ENCODE measurements around the gene SLC44A4.
A peak's percentile ranks its signal among the peaks of the same experiment; 100 is the strongest.
"Not testable (repeated sequence)": the region's sequence is repeated elsewhere in the genome, so short reads cannot be mapped to it uniquely, and the experiment has no call there.

SLC44A4 gene

DNA sequence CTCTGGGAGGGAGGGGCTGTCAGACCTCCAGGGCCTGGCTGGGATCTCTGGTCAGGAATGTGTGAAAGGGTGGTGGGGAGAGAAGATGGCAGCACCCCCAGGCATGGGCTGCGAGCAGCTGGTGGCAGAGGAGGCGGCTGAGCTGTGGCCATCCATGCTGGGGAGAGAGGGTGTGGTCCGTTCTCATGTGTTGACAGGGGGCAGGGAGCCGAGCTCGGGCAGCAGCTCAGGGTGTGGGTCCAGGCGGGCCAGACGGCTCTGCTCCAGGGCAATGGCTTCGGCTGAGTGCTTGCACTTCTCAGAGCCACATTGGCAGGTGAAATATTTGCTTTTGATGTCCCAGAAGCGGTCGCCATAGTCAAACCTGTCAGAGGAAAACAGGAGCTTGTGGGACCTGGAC, 1.1 kb upstream of the SLC44A4 start:
- DNase-seq (ENCODE audit: low read depth in 3 of 3), result no peak

DNA sequence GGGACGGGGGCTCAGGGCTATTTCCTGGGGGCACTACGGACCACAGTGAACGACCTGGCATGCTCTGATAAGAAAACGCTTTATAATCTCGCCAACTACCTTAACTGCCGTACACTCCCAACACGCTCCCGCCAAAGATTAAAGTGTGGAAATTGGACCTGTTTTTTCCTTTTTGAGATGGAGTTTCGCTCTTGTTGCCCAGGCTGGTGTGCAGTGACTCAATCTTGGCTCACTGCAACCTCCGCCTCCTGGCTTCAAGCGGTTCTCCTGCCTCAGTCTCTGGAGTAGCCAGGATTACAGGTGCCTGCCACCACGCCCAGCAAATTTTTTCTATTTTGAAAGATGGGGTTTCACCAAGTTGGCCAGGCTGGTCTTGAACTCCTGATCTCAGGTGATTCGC, 346 bp upstream of the SLC44A4 start:
- no peak for DNase-seq (ENCODE audit: low read depth in 3 of 3)

DNA sequence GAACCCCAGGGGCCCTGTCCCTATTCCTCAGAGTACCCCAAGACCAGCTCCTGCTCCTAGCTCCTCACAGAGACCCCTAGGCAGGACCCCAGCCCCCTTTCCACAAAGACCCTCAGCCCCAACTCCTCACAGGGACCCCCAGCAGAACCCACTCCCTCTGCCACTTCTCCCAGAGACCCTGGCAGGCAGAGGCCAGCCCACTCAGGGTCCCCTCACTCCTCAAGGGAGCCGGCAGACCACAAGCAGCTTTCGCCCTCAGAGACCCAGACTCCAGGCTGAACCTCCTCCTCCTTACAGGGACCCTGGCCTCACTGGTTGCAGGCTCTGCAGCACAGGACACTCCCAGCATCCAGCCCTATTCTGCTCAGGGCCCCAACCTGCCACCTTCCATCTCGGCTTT, 575 bp downstream of the SLC44A4 start:
- DNase-seq (ENCODE audit: low read depth in 3 of 3), result no peak

DNA sequence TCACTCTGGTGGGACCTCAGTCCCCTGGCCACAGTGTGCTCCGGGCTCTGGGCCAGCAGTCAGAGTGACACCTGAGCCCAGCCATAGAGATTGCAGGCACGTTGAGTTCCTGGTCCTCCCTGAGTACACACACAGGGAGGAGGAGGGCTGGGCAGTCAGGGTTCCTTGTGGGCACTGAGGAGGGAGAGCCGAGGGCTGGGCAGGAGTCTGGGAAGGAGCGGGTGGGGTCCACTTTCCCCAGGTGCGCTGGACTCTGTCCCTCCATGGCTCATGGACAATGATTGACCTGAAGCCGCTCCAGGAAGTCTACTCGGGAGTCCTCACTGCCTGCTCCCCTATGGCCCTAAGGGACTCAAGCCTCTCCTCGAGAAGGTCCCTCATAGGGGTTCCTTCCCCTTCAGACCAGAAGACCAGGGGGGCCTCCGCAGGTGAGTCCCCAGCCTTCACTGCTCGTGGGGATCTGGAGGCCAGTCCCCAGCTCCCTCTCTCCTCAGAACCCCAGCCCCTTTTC, 1.1 kb downstream of the SLC44A4 start:
- no peak for DNase-seq (ENCODE audit: low read depth in 3 of 3)

DNA sequence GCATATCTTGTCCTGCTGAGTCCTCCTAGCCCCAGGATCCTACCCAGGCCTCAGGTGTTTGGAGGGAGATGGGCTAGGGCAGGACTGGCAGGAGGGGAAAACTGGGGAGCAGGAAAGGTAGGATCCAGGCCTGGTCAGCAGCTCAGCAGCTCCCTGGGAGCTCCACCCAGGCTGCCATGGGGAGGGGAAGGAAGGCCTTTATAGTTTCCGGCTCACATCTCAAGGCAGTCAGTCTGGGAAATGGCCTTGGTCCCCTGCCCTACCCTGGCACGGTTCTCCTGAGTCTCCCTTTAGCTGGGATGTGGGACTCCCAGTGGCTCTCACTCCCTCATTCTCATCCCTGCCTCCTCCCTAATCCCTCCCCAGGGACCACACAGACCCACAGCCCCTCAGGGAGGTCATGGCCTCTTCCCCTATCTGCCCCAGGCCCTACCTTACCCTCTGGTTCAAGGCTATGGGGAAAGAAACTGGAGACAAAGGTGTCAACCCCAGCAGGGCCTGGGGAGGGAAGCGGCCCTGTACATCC, 1.6 kb downstream of the SLC44A4 start:
- no peak for DNase-seq (ENCODE audit: low read depth in 3 of 3)

DNA sequence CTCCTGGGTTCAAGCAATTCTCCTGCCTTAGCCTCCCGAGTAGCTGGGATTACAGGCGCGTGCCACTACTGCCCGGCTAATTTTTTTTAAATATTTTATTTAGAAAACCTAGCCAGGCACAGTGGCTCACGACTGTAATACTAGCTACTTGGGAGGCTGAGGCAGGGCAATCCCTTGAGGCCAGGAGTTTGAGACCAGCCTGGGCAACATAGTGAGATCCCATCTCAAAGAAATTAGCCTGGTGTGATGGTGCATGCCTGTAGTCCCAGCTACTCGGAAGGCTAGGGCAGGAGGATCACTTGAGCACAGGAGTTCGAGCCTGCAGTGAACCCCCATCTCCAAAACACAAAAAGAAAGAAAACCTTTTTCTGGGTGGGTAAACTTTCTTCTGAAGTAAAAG, 2.4 kb downstream of the SLC44A4 start:
- DNase-seq (ENCODE audit: low read depth in 3 of 3), result no peak

DNA sequence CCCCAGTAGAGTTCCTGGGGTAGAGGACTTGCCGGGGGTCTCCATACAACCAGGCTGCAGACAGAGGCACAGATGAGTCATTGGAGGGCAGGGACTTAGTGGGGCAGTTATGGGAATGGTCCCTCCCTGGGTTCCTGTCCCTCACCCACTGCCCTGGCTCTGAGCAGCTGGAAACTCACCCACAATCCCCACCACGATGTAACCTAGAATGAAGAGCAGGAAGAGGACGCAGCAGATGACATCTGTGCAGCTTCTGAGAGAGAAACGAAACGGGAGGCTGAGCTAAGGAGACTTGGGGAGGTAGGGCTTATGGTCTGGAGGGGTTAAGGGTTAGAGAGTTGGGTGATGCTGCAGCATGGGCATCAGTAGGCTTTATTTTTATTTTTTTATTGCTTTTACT, 2.9 kb downstream of the SLC44A4 start:
- no peak for DNase-seq (ENCODE audit: low read depth in 3 of 3)

DNA sequence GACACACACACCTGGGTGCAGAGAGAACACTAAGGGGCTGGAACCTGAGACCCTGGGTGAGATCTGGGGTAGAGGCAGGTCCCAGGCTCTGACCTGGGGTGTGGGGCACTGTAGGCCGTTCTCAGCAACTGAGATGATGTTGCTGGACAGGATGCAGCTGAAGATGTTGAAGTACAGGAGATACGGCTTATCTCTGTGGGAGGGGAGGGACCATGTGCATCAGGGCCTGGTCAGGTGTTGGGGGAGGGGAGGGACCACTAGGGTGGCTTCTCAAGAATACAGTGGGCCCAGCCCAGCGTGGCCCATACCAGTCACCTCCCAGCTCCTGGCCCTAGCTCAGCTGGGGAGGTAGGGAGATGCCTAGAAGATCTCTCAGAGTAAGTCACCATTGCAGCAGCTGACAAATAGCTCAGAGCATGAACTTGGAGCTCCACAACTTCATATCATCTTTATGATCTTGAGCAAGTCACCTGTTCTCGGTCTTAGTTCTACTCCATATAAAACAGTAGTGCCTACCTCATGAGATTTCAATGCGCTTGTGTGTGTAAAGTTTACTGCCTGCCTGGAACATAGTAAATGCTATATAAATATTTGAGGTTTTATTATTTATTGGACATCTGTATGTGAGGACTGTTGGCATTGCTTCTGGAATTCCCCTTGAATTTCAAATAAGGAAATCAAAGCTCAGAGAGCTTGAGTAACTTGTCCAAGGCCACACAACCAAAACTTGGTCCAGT, 3.8 kb downstream of the SLC44A4 start:
- DNase-seq (ENCODE audit: low read depth in 3 of 3), result no peak

DNA sequence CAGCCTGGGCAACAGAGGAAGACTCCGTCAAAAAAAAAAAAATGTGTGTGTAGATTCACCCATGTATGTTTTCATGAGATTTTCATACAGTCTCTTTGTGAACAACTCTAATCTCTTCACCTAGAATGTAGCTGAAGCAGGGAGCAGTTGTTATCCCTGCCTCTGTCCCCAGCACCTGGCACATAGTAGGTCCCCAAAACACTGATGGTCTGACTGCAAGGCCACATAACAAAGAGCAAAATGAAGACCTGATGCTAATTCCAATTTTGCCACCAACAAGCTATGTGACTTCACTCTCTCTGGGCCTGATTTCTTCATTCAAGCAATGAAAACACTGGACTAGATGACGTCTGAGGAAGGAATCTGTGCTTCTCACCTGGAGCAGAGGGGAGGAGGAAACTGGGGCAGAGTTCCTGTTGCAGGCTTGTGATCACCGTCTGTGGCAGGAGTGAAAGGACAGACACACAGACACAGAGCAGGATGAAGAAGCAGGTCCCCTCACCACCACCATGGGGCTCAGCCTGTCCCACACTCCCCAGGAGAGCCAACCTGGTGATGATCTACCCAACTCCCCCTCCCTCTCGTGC, 4.6 kb downstream of the SLC44A4 start:
- DNase-seq (ENCODE audit: low read depth in 3 of 3), result no peak

DNA sequence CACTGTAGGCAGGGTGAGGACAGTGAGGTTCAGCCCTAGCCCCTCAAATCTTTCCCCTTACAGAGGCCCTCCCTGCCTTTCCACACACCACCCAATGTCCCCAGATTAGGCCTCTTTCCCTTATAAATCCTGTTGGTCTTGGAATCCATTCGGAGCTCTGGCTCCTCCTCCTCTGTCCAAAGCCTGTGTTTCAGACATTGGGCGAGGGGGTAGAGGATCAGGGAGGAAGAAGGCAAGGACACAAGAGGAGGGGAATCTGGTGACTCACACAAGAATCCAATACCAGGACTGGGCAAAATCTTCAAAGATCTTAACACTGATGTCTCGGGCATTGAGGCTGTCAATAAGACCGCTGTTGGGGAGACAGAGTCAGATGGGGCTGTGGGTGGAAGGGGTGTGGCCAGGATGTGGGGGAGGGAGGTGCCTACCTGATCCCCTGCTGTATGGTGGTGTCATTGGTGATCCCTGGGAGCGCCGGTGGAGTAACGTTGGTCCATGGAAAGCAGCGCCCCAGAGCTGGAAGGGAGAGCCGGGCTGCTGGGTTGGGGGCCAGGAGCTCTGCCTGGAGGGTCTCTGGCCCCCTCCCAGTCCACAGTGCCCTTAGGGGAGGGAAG, 7.6 kb downstream of the SLC44A4 start:
- no peak for DNase-seq (ENCODE audit: low read depth in 3 of 3)

DNA sequence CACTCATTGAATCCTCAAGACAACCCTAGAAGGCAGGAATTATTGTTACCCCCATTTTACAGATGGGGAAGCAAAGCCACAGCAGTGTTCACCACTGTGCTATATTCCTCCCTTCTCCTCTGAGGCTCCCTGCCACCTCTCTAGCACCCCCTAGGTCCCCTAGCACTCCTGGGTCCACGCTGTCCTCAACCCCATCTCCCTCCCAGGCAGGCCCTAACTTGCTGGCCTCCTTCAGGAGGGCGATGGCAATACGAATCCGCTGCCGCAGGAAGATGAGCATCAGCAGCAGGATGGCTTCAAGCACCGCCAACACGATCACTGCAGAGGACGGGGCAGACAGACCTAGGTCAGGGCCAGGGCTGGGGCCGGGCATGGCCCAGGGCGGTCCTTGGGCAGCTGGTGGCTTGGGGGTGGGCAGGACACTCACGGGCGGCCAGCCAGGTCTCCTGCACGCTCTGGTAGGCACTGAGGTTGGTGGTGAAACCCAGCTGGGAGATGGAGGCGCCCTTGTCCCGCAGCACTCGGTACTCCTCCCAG, 8.3 kb downstream of the SLC44A4 start:
- no peak for DNase-seq (ENCODE audit: low read depth in 3 of 3)

DNA sequence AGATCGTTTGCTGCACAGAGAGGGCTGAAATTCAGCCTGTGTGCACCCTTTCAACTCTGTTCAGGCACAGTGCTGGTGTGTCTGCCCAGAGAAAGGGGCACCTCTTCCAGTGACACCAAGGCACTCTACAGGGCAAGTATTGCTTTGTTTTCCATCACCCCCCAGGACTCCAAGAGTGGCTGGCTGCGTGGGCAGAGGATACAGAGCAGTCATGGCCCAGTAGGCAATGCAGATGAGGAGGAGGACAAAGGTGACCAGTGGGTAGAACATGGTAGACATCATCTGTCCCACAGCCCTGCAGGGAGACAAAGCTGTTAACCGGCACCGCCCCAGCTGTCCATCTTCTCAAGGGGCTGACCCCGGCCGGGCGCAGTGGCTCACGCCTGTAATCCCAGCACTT, 9.5 kb downstream of the SLC44A4 start:
- DNase-seq (ENCODE audit: low read depth in 3 of 3), result no peak

DNA sequence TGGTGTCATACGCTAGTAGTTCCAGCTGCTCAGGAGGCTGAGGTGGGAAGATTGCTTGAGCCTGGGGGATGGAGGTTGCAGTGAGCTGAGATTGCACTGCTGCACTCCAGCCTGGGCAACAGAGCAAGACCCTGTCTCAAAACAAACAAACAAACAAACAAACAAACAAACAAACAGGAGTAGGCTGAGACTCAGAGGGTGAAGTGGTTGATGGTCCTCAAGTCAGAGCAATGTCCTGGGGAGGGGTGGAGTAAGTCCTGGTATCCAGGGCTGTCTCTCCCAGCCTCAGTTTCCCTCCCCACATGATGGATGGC, 10.2 kb downstream of the SLC44A4 start:
- not testable (repeated sequence) for DNase-seq (ENCODE audit: low read depth in 3 of 3)

DNA sequence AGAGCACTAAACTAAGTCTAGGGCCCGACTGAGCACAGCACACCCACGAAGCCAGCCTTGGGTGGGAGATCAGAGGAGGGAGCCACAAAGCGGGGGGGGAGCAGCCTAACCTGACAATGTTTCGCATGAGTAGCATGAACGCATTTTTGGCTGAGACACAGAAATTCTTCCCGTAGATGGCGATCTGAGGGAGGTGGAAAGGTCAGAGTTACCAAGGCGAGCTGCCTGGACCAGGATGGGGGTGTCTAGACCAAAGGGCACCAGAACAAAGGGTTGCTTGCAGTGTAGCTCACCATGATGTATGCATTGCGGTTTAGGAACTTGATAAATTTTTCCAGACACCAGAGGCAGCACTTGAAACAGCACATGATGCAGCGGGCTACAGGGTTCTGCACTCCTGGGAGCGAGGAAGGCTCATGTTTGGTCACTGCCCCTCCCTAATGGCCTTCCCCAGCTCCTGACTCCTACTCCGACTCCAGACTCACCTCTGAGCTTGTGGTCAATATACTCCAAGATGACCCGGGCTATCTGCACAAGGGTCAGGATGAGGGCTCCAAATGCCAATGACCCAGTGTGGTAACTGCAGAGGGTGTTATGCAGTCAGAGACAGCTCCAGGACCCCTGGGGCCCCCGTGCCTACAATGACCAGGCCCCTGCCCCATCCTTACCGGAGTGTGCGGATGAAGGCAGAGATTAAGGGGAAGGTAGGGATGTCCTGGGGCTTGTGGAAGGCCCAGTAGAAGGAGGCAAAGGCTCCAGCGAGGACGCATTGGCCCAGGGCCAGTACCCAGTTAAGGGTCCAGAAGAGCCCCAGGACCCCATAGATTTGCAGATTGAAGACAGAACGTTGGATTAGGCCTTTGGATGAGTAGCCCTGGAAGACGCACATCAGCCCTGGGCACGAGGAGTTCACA, 13.3 kb downstream of the SLC44A4 start:
- DNase-seq (ENCODE audit: low read depth in 3 of 3), result no peak

DNA sequence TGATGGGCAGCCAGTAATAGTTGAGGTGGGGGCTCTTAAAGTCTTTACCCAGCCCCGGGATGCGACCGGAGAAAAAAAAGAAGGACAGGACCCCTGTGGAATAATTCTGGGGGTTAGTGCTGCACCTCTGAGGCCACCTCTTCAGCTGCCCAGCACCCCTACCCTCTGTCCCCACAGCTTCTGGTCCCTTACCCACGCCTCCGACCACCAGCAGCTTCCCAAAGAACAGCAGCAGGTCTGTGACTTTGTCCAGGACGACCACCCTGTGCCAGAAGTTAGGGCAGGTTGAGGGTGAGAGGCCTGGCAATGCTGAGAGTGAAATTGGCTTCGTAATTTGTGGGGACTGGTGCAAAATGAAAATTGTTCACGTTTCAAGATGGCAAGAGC, 14.0 kb downstream of the SLC44A4 start:
- no peak for DNase-seq (ENCODE audit: low read depth in 3 of 3)

DNA sequence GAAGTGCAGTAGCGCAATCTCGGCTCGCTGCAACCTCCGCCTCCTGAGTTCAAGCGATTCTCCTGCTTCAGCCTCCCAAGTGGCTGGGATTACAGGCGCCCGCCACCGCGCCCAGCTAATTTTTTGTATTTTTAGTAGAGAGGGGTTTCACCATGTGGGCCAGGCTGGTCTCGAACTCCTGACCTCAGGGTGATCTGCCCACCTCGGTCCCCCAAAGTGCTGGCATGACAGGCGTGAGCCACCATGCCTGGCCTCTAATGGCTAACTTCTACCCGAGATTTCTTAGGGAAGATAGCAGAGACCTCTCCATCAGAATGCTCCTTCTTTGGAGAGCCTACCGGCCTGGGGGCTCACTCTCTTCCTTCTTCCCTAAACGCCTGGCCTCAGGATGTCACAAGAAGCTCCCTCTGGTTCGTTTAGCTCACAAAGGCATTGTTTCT, 14.7 kb downstream of the SLC44A4 start:
- DNase-seq (ENCODE audit: low read depth in 3 of 3), result not testable (repeated sequence)

DNA sequence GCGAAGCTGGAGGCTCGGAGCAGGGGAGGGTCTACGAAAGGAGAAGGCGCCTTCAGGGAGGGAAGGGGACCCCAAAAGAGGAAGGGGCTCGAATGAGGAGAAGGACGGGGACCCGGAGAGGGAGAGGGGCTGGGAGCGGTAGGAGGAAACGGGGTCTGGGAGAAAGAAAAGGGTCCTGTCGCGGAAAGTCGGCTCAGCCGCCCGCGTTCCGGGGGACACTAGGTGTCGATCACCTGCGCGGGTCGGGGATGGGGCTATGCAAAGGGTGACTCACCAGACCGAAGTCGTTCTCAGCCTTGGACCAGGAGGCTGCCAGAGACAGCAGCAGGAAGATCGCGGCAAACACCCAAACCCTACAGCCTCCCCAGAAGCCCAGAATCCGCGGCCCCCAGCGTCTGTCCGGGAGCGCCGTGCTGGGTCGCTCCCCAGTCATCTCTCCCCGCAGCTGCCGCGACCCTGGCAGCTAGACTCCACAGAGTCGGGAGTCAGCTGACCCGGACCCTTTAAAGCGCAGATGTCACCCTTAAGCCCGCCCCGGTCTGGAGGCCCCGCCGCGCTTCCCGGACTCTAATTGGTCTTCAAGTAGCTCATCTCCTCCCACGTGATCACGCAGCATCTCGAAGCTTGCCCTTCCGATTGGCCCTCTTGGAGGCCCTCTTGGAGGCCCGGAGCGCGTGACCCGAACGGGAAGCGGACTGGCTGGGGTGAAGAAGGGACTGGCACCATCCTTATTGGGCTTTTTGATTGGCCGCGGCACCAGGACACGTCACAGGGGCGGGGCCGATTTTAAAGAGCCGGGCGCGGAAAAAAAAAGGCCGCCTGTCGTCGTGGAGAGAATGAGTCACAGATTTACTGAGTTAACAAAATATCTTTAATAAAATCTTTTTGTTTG, 16.2 kb downstream of the SLC44A4 start, which contains the start of gene NEU1:
NEU1 (minus strand) TSS at position 478 of the 892 bp plus-strand sequence; CDS start at position 433, 45 bp downstream.
- DNase-seq (ENCODE audit: low read depth in 3 of 3), result peak; percentile 97 to 100 (median 98)

DNA sequence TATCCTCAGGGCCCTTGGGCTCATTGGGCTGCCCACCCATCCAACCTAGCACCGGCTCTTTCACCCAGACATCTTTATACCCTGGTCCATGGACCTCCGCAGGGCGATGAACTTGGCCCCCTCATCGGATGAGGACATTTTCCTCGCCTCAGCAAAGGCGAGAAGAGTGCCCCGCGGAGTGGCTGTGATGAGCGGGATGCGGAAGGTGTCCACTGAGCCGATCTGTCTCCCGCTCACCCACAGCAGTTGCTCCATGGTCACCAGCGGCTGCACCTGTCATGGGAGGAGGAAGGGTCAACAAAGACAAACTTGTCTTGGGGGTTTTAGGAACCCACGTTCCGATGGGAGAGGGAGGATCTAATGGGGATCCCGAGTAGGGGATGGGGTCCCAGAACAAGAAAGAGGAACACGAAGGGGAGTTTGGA, 16.9 kb downstream of the SLC44A4 start:
- DNase-seq (ENCODE audit: low read depth in 3 of 3), result no peak

DNA sequence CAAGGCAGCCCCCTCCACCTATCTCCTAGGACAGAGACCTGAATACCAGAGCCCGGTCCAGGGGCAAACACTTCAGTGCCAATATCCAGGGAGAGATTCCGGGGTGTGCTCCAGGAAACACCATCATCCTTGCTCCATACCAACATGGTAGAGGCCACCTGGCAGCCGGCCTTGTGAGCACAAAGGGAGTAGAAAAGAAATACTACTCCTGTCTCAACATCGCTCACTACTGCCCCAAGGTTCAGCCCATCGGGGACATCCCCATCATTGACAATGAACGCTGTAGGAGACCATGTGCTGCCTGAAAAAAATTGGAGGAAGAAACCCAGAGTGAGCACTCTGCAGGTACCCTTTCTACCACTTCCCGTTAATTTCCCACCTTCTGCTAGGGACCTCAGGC, 17.6 kb downstream of the SLC44A4 start:
- no peak for DNase-seq (ENCODE audit: low read depth in 3 of 3)

DNA sequence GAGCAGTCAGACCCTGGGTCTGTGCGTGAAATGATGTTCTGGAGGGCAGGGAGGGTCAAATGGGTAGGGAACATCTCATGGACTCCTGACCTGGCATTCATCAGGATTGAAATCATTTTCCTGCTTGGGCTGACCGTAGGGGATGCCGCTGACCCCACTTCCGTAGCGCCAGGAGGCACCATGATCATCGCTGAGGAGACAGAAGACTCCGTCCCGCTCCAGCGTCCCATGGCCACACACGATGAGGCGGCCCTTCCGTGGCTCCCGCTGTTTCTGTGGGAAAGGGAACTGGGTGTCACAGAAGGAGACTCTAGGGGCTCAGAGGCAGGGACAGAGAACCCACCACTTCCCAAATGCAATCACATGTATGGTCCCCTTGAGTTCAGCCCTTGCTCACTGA, 18.4 kb downstream of the SLC44A4 start:
- DNase-seq (ENCODE audit: low read depth in 3 of 3), result no peak
